ENCODE measurements around the gene POLN.
A peak's percentile ranks its signal among the peaks of the same experiment; 100 is the strongest.

The POLN gene

DNA sequence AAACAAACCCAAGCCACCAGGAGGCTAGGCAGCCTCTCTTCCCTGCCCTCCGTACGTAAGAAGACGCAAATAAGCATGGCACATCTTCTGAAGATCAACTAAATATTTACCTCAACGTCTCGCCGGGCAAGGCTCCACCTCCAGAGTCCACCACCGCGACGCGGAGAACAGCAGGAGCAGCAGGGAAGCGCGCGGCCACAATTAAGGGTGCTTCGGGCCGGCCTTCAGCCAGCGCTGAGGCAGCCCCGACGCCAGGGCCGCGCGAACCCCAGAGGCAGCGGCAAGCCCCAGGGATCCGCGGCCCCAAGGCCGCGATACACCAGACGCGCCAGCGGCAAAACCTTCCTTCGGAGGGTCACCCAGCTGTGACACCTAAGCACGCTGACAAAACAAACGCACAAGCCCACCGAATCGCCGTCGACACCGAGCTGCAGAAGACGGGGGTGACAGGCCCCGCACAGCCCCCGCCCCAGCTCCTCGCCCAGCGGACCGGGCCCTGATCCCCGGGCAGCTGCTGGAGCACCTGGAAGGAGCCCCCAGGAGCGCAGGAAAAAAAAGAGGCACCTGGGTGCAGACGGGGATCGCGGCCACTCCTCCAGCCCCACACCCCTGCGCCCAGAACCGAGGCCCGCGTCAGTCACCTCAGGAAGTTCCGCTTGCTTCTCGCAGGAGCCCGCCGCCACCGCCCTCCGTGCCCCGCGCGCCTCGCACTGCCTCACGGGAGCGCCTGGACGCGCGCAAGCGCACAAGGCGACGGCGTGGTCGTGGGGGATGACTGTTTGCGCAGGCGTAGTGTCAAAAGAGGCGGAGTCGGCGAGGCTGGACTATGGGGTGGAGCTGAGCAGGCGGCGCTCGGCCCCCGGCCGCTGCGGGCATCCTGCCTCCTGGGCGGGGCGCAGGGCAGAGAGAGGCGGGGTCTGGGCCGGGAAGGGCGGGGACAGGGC lies at the start of gene POLN, which contains the start of gene HAUS3:
Gene POLN (minus strand): TSS at position 712 of the 944 bp plus-strand sequence. CDS start 12,890 bp downstream, outside the sequence.
Gene HAUS3 (minus strand): TSS at position 712 of the 944 bp plus-strand sequence. CDS start 1,175 bp downstream, outside the sequence.
- H3K27me3 Mint-ChIP-seq: no peaks in the 10 kb centered on the region
- no peaks in the 10 kb centered on the region for H3K9me3 Mint-ChIP-seq
- H3K4me1 Mint-ChIP-seq: peaks cover 67% of the 10 kb centered on the region
- H3K27ac Mint-ChIP-seq: peak within 1 kb of the TSS; percentile 91 to 97
- peak within 1 kb of the TSS; percentile 88 to 96 for H3K4me3 Mint-ChIP-seq
- ATAC-seq (peak; percentile 92), DNase-seq (peak; percentile 100)

DNA sequence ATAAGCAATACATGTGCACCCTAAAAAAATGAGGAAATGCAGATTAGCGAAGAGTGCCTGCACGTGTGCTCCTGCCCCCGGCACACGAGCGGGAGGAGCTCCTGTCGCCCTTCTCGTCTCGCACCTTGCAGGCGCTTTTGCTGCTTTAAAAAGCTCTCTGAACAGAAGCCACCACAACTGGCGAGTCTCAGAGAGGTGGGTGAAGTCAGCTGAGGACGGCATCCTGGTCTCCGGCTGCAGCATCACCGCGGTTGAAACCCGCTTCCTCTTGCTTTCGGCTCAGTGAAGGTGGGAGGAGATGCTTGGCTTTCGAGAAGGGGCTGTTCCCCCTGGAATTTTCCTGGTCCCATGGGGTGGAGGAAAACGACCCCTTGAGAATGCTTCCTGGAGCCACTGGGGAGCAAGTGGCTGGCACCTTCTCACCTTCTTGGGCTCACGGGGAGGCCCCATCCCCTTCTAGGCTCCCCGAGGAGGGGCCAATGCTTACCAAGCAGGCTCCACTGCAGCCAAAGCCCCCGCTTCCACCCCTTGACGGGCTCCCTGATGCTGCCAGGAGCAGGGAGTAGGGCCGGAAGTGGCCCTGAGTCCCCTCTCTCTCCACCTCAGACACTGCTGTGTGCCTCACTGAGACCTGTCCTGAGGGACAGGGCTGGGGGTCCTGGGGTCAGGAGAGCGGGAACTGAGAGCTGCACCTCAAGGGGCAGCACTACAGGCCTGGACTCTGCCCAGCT lies 49.2 kb upstream of the POLN start:
- Mint-ChIP-seq H3K27ac (peak overlapping the region in 1 of 2 donors; percentile 95), H3K4me3 (peak overlapping the region; percentile 75 to 86), H3K9me3 (no peaks in the 10 kb centered on the region), H3K4me1 (peaks cover 53% of the 10 kb centered on the region), H3K27me3 (no peaks in the 10 kb centered on the region)
- peak; percentile 46 to 58 for DNase-seq
- peak; percentile 87 for ATAC-seq

DNA sequence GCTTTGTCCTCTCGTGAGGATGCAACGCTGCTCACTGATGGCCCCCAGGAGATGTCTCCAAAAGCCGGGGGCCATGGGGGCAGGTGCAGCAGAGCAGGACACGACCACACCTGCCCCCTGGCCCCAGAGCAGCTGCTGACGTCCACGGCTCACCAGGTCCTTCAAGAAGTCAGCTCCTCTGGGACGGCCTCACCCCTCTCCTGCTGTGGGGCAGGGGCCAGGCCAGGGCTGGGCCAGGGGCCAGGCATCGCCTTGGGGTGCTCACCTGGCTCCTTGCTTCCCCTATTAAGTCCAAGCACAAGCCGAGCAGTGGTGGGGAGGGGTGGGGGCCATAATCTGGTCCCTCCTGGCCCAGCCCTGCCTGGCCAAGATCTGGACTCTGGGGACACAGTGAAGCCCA lies 48.6 kb upstream of the POLN start:
- DNase-seq (peak in 1 of 2 donors; percentile 7), ATAC-seq (peak; percentile 16)
- Mint-ChIP-seq H3K4me1 (peaks cover 50% of the 10 kb centered on the region), H3K27ac (peak overlapping the region in 1 of 2 donors; percentile 95), H3K27me3 (no peaks in the 10 kb centered on the region), H3K9me3 (no peaks in the 10 kb centered on the region), H3K4me3 (peak overlapping the region; percentile 75 to 86)

DNA sequence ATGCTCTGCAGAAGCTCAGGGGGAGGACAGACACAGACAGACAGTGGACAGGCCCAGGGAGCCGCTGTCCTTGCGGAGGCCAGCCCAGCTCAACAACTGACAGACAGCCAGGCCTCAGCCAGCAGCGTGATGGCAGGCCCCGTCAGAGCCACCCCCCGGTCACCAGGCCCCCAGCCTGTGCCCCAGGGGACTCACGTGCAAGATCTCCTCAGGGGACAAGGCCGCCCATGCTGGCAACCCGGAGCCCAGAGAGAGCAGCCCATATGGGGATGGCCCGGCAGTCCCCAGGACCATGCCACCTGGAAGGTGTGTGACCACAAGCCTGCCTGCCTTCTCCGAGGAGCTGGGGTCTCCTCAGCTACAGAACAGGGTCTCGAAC lies 48.0 kb upstream of the POLN start:
- ATAC-seq: no peak
- peak overlapping the region; percentile 47 to 49 for H3K4me3 Mint-ChIP-seq
- H3K27me3 Mint-ChIP-seq: no peaks in the 10 kb centered on the region
- peaks cover 50% of the 10 kb centered on the region for H3K4me1 Mint-ChIP-seq
- no peaks in the 10 kb centered on the region for H3K9me3 Mint-ChIP-seq
- H3K27ac Mint-ChIP-seq: no peak overlapping the region
- peak in 1 of 2 donors; percentile 8 for DNase-seq

DNA sequence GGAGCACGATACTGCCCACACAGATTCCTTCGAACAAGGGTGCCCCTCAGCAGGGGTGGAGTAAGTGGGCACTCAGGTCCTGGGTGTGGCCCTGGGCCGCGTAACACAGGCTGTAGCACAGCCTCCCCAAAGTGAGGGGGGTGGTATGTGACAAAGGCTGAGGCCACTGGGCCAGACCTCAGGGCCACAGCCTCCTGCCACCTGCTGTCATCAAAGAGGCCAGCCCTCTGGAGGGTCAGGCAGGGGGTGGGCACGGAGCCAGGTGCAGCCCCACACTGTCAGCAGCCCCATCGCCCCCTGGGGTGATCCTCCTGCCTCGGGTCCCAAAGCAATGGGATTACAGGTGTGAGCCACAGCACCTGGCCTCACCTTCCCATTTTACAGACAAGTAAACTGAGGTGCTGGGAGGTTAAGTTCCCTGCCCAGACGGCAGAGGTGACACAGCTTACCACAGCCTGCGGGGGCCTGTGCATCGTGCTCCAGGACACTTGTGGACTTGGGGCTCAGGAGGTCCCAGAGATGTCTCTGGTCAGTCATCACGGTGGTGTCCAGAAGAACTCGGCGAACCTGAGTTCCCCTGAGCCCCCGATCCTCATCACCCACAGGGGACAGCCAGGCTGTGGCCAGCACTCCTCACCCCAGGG lies 47.5 kb upstream of the POLN start:
- DNase-seq: peak in 1 of 2 donors; percentile 7
- ATAC-seq: no peak
- H3K4me3 Mint-ChIP-seq: no peak overlapping the region
- no peaks in the 10 kb centered on the region for H3K27me3 Mint-ChIP-seq
- H3K9me3 Mint-ChIP-seq: no peaks in the 10 kb centered on the region
- no peak overlapping the region for H3K27ac Mint-ChIP-seq
- H3K4me1 Mint-ChIP-seq: peaks cover 50% of the 10 kb centered on the region

DNA sequence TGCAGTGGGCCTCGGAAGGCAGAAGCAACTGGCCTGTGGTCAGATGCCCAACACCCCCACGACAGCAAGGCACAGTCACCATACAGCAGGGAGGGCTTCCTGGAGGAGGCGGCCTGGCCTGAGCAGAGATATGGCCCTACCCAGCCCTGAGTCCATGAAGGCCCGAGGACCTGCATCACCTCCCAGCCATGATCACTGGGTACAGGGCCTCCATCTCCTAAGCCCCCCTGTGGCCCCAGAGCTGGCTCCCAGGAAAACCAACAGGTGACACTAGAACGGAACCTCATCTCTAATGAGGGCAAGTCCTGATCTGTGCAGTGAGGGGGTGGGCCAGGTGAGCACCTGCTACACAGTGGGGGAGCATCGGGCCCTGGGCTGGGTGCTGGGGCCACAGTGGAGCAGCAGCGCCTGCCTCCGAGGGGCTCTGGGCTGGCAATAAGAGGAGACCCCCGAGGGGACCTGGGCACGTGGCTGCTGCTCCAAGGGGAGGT lies 46.2 kb upstream of the POLN start:
- DNase-seq: no peak
- ATAC-seq: no peak
- no peaks in the 10 kb centered on the region for H3K27me3 Mint-ChIP-seq
- H3K27ac Mint-ChIP-seq: no peak overlapping the region
- H3K9me3 Mint-ChIP-seq: peaks cover 2 to 6% of the 10 kb centered on the region in 2 donors
- H3K4me3 Mint-ChIP-seq: no peak overlapping the region
- peaks cover 49% of the 10 kb centered on the region for H3K4me1 Mint-ChIP-seq

DNA sequence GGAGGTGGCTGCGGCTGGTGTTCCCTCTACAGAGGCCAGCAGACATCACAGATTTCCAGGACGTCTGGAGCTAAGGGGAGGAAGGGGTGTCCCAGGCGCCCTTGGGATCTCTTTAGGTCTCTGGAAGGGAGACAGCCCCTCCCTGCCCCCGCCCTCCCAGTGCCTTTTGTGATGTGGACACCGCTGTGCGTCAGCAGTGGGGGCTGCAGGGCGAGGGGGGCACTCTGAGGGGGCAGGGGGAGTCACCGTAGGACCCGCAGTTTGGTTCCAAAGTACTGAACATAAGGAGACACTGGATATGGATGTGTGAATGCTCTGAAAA lies 45.6 kb upstream of the POLN start:
- Mint-ChIP-seq H3K4me1 (peaks cover 54% of the 10 kb centered on the region), H3K9me3 (peaks cover 5 to 7% of the 10 kb centered on the region in 2 donors), H3K4me3 (no peak overlapping the region), H3K27me3 (no peaks in the 10 kb centered on the region), H3K27ac (no peak overlapping the region)
- ATAC-seq: no peak
- DNase-seq: no peak

DNA sequence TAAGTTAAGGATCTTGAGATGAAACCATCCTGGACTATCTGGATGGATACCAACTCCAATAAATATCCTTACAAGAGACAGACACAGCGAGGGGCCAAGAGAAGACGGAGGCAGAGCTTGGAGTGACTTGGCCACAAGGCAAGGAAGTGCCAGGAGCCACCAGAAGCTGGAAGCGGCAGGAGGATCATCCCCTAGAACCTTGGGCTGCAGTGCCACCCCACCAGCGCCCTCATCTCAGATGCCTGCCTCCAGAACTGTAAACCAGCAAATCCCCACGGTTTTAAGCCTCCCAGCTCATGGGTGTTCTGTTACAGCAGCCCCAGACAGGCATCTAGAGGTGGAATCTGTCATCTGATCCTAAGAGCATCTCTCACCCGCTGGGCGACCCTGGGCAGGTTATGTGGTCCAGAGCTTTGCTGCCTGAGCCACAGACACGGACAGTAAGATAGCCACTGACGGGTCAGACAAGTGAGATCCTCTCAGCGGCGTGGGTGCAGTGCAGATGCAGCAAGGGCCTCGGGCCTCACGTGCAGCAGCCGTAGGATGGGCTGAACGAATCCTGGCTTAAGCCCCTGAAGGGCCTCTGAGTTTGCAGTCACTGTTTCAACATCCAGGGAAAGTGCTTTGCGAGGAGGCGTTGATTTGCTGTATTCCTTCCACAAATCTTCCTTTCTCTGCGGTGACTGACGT lies 45.1 kb upstream of the POLN start:
- Mint-ChIP-seq H3K27ac (no peak overlapping the region), H3K4me1 (peaks cover 57% of the 10 kb centered on the region), H3K27me3 (no peaks in the 10 kb centered on the region), H3K4me3 (no peak overlapping the region), H3K9me3 (peaks cover 5 to 7% of the 10 kb centered on the region in 2 donors)
- ATAC-seq (no peak), DNase-seq (no peak)

DNA sequence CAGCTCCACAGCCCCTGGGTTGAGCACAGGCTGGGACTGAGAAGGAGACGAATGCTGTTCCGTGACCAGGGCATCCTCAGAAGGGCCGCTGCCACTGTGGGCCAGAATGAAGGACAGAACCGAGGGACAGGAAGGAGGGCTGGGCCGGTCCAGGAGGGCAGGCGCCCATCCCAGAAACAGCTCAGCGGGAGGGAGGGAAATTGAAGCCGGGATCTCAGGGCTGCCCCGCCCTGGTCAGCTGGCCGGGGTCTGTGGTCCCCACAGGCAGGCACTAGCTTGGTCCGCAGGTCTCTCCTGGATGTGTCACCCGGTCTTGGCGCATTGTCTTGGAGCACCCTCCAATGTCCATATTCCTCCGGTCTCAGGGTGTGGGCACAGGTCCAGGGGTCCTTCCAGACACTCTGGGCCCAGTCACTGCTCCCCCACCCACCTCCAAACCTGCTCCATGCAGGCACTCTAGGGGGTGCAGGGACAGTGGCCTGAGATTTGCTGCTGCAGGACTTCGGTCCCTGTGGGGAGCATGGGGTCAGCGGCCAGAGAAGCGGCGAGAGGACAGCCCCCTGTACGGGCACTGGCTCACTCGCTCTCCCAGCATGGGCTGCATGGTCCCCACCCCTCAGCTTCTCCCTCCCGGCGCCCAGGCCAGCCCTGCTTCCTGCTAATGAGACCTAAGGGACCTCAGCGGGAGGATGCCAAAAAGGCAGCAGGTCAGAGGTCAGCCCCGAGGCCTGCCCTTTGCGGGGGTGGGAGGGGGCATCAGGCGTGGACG lies 43.9 kb upstream of the POLN start:
- Mint-ChIP-seq H3K27ac (peak overlapping the region in 1 of 2 donors; percentile 13), H3K4me3 (no peak overlapping the region), H3K9me3 (peaks cover 5 to 7% of the 10 kb centered on the region in 2 donors), H3K27me3 (no peaks in the 10 kb centered on the region), H3K4me1 (peaks cover 57% of the 10 kb centered on the region)
- ATAC-seq (no peak), DNase-seq (no peak)

DNA sequence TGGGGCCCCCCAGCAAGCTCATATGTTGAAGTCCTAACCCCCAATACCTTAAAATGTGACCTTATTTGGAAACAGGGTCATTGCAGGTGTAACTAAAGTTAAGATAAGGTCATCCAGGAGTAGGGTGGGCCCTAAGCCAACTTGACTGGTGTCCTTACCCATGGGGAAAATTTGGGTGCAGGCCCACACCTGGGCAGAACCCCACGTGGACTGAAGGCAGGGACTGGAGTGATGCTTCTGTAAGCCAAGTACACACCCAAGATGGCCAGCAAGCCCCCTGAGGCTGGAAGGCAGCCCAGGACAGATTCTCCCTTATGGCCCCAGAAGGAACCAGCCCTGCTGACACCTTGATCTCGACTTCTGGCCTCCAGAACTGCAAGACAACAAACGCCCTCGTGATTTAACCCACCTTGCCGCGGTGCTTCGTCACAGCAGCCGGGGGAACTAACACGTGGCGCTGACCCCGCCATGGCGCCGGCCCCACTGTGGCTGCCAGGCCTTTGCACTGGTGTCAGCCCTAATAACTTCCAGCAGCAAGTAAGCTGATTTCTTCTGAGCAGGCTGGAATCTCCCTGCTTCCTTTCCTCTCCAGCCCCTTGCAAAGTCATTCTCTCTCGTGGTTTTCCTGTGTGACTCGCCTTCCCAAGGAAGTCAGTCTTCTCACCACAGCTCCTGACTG lies 43.2 kb upstream of the POLN start:
- H3K4me3 Mint-ChIP-seq: no peak overlapping the region

DNA sequence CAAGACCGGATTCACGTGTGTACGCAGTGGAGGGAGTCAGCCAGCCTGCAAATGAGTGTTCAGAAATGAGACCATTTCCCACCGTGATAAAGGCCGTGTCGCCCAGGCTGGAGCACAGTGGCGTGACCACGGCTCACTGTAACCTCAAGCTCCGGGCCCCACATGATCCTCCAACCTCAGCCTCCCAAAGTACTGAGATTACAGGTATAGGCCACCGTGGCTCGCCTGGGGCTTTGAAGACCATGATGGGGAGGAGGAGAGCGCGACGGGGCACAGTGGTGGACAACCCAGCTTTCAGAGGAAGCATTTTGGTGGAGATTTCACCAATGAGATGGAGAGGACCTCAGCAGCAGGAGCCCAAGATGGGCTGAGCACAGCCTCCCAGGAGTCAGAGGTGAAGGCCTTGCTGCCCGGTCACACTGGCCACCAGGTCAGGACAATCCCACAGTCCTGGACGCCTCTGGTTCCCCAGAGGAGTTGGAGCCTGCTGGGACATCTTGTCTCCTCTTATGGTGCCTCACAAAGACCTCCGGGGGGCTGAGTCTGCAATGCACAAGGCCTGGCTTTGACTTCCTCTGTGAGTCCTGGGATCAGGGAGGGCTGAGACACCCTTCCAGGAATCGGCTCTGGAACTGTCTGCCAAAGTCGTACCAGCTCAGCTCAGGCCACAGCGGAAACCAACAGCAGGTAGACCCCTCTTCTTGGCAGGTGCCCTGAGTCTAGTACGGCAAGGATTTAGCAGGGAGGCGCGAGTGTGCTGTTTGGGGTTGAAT lies 42.4 kb upstream of the POLN start:
- H3K4me3 Mint-ChIP-seq: no peak overlapping the region
- peaks cover 5 to 7% of the 10 kb centered on the region in 2 donors for H3K9me3 Mint-ChIP-seq
- peaks cover 48% of the 10 kb centered on the region for H3K4me1 Mint-ChIP-seq
- no peak for ATAC-seq
- no peaks in the 10 kb centered on the region for H3K27me3 Mint-ChIP-seq
- H3K27ac Mint-ChIP-seq: no peak overlapping the region
- DNase-seq: no peak

More for the DNA sequence above, 43.2 kb upstream of the POLN start:
- no peaks in the 10 kb centered on the region for H3K27me3 Mint-ChIP-seq
- ATAC-seq (no peak), DNase-seq (no peak)
- peak overlapping the region; percentile 13 to 27 for H3K27ac Mint-ChIP-seq
- H3K4me1 Mint-ChIP-seq: peaks cover 52% of the 10 kb centered on the region
- peaks cover 5 to 7% of the 10 kb centered on the region in 2 donors for H3K9me3 Mint-ChIP-seq

DNA sequence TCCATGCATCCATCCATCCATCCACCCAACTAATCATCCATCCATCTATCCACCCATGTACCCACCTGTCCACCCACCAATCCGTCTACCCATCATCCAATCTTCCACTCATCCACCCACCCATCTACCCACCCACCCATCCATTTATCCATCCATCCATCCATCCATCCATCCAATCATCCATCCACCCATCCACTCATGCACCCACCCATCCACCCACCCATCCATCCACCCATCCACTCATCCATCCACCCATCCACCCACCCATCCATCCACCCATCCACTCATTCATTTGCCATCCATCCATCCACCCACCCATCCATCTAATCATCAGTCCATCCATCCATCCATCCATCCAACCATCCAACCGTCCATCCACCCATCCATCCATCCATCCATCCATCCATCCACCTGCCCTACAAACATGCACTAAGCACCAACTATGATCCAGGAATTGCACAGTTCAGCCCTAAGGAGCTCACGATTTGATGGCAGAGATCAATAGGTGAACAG lies 41.3 kb upstream of the POLN start:
- no peaks in the 10 kb centered on the region for H3K27me3 Mint-ChIP-seq
- H3K4me1 Mint-ChIP-seq: peaks cover 45% of the 10 kb centered on the region
- H3K9me3 Mint-ChIP-seq: peaks cover 5 to 7% of the 10 kb centered on the region in 2 donors
- H3K4me3 Mint-ChIP-seq: no peak overlapping the region
- ATAC-seq (no peak), DNase-seq (no peak)
- no peak overlapping the region for H3K27ac Mint-ChIP-seq

All from stimulated activated naive CD8-positive, alpha-beta T cell treated with anti-CD3 and anti-CD28 coated beads, Interleukin-15, amount 100 ng/mL, for 72 hours (primary cell).